Ovary (tissue), 3 donors: ENCODE measurements around the gene KIF13A.

Experiments used
- CTCF ChIP-seq, 3 donors: fragments of 450-650 bp in 2 of 3; fragments of 200-600 bp in 1 of 3; IDR thresholded peaks; one replicate each; pipeline versions ENCODE4 v1.5.1 to v1.8.0; 2016 to 2022; ENCODE audit warnings: antibody characterized with exemption in 3 of 3, mild to moderate bottlenecking in 1 of 3
- POLR2A ChIP-seq: fragments of 450-650 bp; IDR thresholded peaks from one replicate; pipeline ENCODE4 v1.6.1; 2017; ENCODE audit warnings: antibody characterized with exemption, mild to moderate bottlenecking, moderate library complexity
- donor health status: DM: no; HTN: no; CAD: no.

- TF ChIP-seq CTCF (IDR thresholded peaks at IDR 0.05) (no peak), POLR2A (no peak)
These were observed 112.7 kb downstream of the KIF13A start for GRCh38 chr6:17874753-17875152.
